Chondrocyte (in vitro differentiated cells): ENCODE results near the gene TEKT2. TPM values are rescaled to one million over a fixed set of nuclear protein-coding genes. Genes with fewer than 3 reads are reported as not detected.
A peak's percentile ranks its signal among the peaks of the same experiment; 100 is the strongest.

Source experiments
- DNase-seq: peaks from one replicate; pipeline ENCODE4 v3.0.0; 2021; ENCODE audit warnings: mixed read lengths, low spot score
- H3K27ac Mint-ChIP-seq: one replicate; pipeline ENCODE4 v1.8.0; 2021; ENCODE audit warnings: mild to moderate bottlenecking, moderate library complexity, mixed read lengths; ENCODE audit not compliant: unreplicated experiment
- H3K27me3 Mint-ChIP-seq: 2 replicates; pipeline ENCODE4 v1.8.0; 2021; ENCODE audit warnings: low read depth, mixed read lengths
- H3K36me3 Mint-ChIP-seq: 2 replicates; pipeline ENCODE4 v1.8.0; 2021; ENCODE audit warnings: low read depth, mixed read lengths
- H3K4me1 Mint-ChIP-seq: 2 replicates; pipeline ENCODE4 v1.8.0; 2021; ENCODE audit warnings: low read depth, mild to moderate bottlenecking, mixed read lengths
- H3K4me3 Mint-ChIP-seq: one replicate; pipeline ENCODE4 v1.8.0; 2021; ENCODE audit warnings: mild to moderate bottlenecking, moderate library complexity, mixed read lengths; ENCODE audit not compliant: unreplicated experiment
- H3K9me3 Mint-ChIP-seq: 2 replicates; pipeline ENCODE4 v1.8.0; 2021; ENCODE audit warnings: low read depth, mixed read lengths
- total RNA-seq: library from RNA; stranded (reverse); gene quantifications from 3 replicates; pipeline ENCODE4 v1.2.1, GENCODE V29; 2021
- TF ChIP-seq, protein P1 (sequence below): fragments of 200-600 bp; sonication (generic); IDR thresholded peaks from 2 replicates; pipeline ENCODE4 v1.5.0; 2021; ENCODE audit warnings: antibody characterized with exemption, mild to moderate bottlenecking, moderate library complexity

Gene TEKT2
- total RNA-seq, 1 donor from 2014 or later: 0.17 TPM

DNA sequence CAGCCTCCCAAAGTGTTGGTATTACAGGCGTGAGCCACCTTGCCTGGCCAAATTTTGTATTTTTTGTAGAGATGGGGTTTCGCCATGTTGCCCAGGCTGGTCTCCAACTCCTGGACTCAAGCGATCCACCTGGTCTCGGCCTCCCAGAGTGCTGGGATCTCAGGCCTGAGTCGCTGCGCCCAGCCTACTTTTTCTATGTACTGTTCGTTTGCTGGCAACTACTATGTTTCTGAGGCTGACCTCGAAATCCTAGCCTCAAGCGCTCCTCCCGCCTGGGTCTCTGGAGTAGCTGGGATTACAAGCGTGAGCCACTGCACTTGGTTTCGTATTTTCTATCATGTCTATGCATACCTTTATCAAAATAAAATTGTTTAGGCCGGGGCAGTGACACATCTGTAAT lies 675 bp upstream of the TEKT2 start:
- Mint-ChIP-seq H3K4me3 (peak overlapping the region; percentile 61), H3K9me3 (no peaks in the 10 kb centered on the region), H3K27ac (no peak overlapping the region), H3K4me1 (peaks cover 3% of the 10 kb centered on the region), H3K36me3 (no peaks in the 10 kb centered on the region), H3K27me3 (no peaks in the 10 kb centered on the region)
- TF ChIP-seq, protein P1, sequence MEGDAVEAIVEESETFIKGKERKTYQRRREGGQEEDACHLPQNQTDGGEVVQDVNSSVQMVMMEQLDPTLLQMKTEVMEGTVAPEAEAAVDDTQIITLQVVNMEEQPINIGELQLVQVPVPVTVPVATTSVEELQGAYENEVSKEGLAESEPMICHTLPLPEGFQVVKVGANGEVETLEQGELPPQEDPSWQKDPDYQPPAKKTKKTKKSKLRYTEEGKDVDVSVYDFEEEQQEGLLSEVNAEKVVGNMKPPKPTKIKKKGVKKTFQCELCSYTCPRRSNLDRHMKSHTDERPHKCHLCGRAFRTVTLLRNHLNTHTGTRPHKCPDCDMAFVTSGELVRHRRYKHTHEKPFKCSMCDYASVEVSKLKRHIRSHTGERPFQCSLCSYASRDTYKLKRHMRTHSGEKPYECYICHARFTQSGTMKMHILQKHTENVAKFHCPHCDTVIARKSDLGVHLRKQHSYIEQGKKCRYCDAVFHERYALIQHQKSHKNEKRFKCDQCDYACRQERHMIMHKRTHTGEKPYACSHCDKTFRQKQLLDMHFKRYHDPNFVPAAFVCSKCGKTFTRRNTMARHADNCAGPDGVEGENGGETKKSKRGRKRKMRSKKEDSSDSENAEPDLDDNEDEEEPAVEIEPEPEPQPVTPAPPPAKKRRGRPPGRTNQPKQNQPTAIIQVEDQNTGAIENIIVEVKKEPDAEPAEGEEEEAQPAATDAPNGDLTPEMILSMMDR: no peak
- peak; percentile 40 for DNase-seq

DNA sequence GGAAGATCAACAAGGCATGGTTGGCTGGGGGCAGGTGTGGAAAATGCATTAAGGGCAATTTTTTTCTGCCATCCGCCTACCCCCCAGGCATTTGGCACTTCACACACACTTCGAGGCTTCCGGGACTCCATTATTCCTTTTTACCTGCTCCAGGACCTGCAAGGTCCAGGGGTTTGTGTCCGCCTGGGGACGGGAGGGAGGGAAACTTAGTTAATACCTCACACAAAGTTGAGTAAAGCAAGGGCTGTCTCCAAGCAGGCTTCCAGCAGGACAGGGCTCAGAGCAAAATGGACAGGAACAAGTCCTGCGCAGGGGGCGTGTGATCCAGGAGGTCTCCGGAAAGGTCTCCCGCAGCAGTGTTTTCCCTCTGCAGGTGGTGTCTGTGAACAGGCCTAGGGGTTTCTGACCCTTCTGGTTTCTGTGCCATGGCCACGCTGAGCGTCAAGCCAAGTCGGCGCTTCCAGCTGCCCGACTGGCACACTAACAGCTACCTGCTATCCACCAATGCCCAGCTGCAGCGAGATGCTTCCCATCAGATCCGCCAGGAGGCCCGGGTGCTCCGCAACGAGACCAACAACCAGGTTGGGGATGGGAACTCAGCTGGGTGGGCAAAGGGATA lies 712 bp downstream of the TEKT2 start:
- H3K4me3 Mint-ChIP-seq: peak overlapping the region; percentile 51
- TF ChIP-seq, protein P1: no peak
- no peaks in the 10 kb centered on the region for H3K36me3 Mint-ChIP-seq
- H3K27ac Mint-ChIP-seq: no peak overlapping the region
- H3K4me1 Mint-ChIP-seq: peaks cover 9% of the 10 kb centered on the region
- H3K27me3 Mint-ChIP-seq: no peaks in the 10 kb centered on the region
- peak; percentile 37 for DNase-seq
- no peaks in the 10 kb centered on the region for H3K9me3 Mint-ChIP-seq

GRCh38 chr1:36085126-36085525 lies 1.2 kb downstream of the TEKT2 start:
- H3K27ac Mint-ChIP-seq: no peak overlapping the region
- H3K4me1 Mint-ChIP-seq: peaks cover 14% of the 10 kb centered on the region
- H3K27me3 Mint-ChIP-seq: no peaks in the 10 kb centered on the region
- TF ChIP-seq, protein P1: no peak
- no peak overlapping the region for H3K4me3 Mint-ChIP-seq
- H3K36me3 Mint-ChIP-seq: peaks cover 2% of the 10 kb centered on the region
- no peak for DNase-seq
- no peaks in the 10 kb centered on the region for H3K9me3 Mint-ChIP-seq

- Mint-ChIP-seq H3K27me3 (no peaks in the 10 kb centered on the region), H3K36me3 (peaks cover 2% of the 10 kb centered on the region), H3K4me3 (no peak overlapping the region), H3K9me3 (no peaks in the 10 kb centered on the region), H3K27ac (no peak overlapping the region), H3K4me1 (peaks cover 15% of the 10 kb centered on the region)
- DNase-seq: no peak
- TF ChIP-seq, protein P1: no peak
Observed at GRCh38 chr1:36085686-36086526, 2.0 kb downstream of the TEKT2 start.

DNA sequence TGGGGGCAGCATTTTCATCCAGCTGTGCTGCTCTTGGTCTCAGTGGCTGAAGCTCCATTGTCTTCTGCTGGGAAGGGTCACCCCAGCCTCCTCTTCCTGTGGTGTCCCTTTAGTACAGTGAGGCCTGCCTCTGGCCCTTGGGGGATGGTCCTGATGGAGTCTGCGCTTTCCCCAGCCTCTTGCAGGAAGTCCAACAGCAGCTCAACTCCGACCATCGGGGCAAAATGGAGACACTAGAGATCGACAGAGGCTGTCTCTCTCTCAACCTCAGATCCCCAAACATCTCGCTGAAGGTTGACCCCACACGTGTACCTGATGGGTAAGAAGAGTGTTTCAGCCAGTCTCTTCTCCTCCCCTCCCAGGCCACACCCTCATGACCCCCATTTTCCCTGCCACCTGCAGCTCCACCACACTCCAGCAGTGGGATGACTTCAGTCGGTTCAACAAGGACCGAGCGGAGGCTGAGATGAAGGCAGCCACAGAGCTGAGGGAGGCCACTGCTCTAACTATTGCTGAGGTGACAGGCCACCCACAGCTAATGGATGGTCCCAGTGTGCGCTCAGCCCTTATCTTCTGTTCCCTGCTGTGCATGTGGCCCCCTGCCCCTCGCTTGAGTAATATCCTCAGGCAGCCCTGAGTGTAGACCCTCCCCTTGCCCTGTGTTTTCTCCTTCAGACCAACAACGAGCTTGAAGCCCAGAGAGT lies 2.8 kb downstream of the TEKT2 start:
- H3K4me3 Mint-ChIP-seq: no peak overlapping the region
- peaks cover 17% of the 10 kb centered on the region for H3K4me1 Mint-ChIP-seq
- H3K27me3 Mint-ChIP-seq: no peaks in the 10 kb centered on the region
- peak; percentile 59 for DNase-seq
- H3K36me3 Mint-ChIP-seq: peaks cover 4% of the 10 kb centered on the region
- TF ChIP-seq, protein P1: no peak
- no peaks in the 10 kb centered on the region for H3K9me3 Mint-ChIP-seq
- no peak overlapping the region for H3K27ac Mint-ChIP-seq
